Activated CD4-positive, alpha-beta T cell treated with anti-CD3 and anti-CD28 coated beads, Interleukin-2, amount 50 U/mL, for 24 hours (primary cell): ENCODE results near the gene UGT1A3.
"Not testable (repeated sequence)": the region's sequence is repeated elsewhere in the genome, so short reads cannot be mapped to it uniquely, and the experiment has no call there.

Experiments used
- DNase-seq, 2 donors: peaks; one replicate each; pipeline ENCODE4 v3.0.0-alpha.2; 2020; ENCODE audit warnings: low read depth in 1 of 2, low spot score in 1 of 2

UGT1A3 gene

GRCh38 chr2:233707940-233708644 is 20.8 kb upstream of the UGT1A3 start:
- no peak for DNase-seq

- DNase-seq: no peak
Observed at GRCh38 chr2:233708942-233709341, 19.9 kb upstream of the UGT1A3 start.

- DNase-seq: peak; percentile 39 to 54
Observed at GRCh38 chr2:233711312-233712008, 17.4 kb upstream of the UGT1A3 start.

- DNase-seq: no peak
Observed at GRCh38 chr2:233712611-233713261, 16.1 kb upstream of the UGT1A3 start, which contains the start of gene UGT1A5. TSS of gene UGT1A5 (plus strand) at chr2:233712907. CDS start at chr2:233712992, 85 bp downstream.

GRCh38 chr2:233713262-233713615 is 15.6 kb upstream of the UGT1A3 start:
- DNase-seq: no peak

- DNase-seq: no peak
Observed at GRCh38 chr2:233714121-233714520, 14.7 kb upstream of the UGT1A3 start.

GRCh38 chr2:233718552-233718951 is 10.3 kb upstream of the UGT1A3 start, which contains the start of gene UGT1A4:
TSS of gene UGT1A4 (plus strand) at chr2:233718736. CDS start at chr2:233718821, 85 bp downstream.
- no peak for DNase-seq

- not testable (repeated sequence) for DNase-seq
Observed at GRCh38 chr2:233736868-233737653, 8.2 kb downstream of the UGT1A3 start.

GRCh38 chr2:233740870-233741269 is 12.0 kb downstream of the UGT1A3 start:
- no peak for DNase-seq

- DNase-seq: no peak
Observed at GRCh38 chr2:233743464-233744259, 14.8 kb downstream of the UGT1A3 start.

- no peak for DNase-seq
Observed at GRCh38 chr2:233745073-233745755, 16.4 kb downstream of the UGT1A3 start.

GRCh38 chr2:233745838-233746237 is 17.0 kb downstream of the UGT1A3 start:
- not testable (repeated sequence) for DNase-seq

- DNase-seq: no peak
Observed at GRCh38 chr2:233746475-233747282, 17.8 kb downstream of the UGT1A3 start.

- DNase-seq: no peak
Observed at GRCh38 chr2:233747283-233747544, 18.4 kb downstream of the UGT1A3 start.

- DNase-seq: not testable (repeated sequence)
Observed at GRCh38 chr2:233750689-233751088, 21.8 kb downstream of the UGT1A3 start.

GRCh38 chr2:233751212-233752009 is 22.6 kb downstream of the UGT1A3 start:
- not testable (repeated sequence) for DNase-seq

GRCh38 chr2:233754872-233755611 is 26.2 kb downstream of the UGT1A3 start:
- no peak for DNase-seq
